Smooth muscle cell of the brain vasculature (primary cell): ENCODE results near the gene PDE4B.

Source experiments
- DNase-seq: peaks from one replicate; pipeline ENCODE4 v3.0.0-alpha.2; 2012; ENCODE audit warnings: low read depth, low spot score

The PDE4B gene

DNA sequence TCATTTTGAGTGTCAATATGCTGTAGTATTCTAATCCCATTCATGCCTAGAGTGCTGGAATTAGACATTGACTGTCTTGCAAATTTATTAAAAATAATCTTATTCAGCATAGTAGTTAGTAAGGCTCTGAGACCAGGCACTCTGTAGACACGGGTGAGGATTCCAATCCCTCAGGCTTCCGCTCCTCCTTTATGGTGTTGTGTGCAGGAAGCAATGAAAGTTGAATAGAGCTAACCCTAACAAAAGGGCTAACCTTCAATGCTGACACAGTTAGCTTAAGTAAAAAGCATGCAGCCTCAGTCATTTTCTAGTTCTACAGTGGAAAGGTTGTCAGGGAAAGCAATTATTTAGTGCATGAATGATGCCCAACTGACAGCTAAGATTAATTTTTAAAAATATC, 541.6 kb downstream of the PDE4B start:
- DNase-seq = no peak

DNA sequence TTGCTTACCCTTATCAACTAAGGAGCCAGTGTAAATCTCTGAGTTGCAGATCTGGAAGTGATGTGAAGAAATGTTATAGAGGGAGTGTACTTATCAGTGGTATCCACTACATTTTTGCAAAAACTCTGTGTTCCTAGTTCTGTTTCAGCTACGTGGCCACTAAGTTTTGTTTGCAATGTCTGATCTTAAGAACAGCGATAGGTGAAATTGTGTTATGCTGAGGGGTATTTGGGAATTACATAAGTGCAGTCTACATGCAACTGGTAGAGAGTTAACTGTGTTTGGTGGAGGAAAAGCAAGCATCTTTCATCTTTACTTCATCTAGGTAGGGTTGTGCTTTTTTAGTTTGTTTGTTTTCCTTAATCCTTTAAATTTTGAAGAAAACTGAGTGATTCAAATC, 542.4 kb downstream of the PDE4B start:
- DNase-seq = no peak

DNA sequence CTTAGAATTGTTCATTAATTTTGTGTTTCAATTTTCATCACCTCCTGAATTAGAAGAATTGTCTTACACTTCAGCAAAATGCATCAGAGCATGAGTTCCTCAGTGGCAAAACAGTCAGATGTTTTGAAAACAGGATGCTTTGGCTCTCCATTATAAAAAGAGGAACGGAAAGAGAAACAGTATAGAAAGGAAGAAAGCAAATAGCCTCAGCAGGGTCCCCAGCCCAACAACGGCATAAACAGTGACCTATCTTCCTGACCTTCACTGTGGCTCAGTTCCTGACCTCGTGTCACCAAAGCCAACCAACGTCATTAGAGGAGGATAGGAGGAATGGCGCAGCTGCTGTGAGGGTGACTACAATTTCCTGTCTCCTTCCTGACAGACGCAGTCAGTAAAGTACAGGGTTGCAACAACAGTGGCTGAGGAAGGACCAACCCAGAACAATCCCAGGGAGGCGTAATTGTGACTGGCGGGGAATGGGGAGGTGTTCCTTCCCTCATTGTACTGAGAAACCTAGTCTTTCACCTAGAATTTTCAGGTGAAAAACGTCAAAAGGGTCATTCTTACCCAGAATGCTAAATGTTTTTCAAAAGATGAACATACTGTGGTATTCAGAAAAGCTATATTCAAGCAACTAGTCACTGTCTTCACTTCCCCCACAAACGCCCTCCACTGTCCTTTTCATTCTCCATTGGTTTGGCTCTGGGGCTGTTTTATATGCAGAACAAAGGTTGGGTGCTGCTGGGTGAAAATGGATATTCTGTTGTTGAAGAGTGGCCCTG, 543.4 kb downstream of the PDE4B start:
- peak; percentile 51 for DNase-seq

DNA sequence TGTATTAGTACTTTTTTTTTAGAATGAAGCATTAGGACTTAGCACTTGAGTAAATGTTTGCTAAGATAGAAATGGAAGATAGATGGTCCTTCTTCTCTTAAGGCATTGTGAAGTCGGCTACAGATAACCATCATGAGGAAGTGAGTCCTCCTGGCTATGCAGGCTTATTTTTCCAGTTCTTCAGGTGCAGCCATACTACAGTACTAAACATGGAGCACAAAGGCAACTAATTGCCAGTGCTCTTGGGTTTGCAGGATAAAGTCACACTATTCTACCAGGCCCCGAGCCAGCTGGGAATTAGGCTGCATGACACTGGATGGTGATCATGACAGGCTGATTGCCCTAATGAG, 543.9 kb downstream of the PDE4B start:
- DNase-seq = no peak

DNA sequence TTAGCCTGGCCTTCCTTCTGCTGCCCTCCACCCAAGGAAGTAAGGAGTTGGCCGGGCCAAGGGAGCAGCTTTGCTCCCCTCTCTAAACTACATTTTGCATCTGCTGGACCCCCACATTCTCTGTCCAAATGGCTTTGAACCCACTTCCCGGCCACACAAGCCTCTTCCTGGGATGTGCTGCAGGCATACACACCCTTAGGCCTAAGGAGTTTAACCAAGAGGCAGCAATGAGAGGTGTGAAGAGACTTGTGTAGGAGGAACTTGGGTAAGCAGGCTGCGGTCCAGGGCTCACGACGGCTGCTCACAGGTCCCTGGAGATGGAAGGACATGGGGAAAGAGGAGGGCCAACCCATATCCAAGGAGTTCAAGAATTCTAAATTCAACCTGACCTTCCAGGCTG, 544.6 kb downstream of the PDE4B start:
- DNase-seq = no peak

DNA sequence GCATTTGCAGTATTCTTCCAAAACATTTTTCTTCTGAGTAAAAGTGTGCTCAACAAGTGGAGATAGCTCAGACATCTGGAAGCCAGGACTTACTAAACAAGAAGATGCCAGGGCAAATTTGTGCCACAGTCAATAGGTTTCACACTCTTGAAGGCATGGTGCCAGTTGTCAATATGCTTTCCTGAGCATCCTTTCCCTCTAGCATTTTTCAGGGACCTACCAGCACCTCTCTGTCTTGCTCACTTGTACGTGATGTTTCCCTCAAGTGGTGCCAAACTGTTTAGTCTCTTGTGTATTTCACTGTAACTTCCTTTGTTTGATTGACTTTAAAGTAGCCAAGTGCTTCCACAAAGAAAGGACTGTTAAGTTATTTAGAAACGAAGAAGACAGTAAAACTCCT, 547.2 kb downstream of the PDE4B start:
- no peak for DNase-seq

DNA sequence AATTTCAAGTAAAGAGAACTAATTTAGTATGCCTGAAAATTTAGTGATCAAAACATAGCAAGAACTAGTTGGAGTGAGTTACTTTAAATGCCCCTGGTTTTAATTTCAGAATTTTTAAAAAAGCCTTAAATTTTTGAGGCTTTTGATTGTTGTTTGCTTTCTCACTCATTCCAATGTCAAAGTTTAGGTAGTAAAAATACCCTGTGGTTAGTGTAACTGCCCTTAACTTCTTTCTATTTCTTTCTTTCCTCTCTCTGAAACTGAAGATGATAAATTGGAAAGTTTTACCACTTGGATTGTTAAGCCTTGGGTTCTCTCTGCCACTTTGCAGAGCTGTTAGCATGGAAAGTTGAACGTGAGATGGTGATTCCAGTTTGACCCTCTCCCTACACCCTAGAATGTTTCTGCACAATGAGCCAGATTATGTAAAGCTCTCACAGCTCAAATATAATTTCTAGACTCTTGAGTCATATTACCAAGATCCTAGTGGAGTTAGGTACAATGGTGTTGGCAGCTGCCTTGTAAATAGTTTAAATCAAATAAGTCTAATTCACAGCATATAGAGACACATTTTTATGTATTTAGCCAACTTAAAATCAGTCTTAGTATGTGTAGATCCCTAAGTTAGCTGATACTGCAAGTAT, 548.9 kb downstream of the PDE4B start:
- DNase-seq = no peak

DNA sequence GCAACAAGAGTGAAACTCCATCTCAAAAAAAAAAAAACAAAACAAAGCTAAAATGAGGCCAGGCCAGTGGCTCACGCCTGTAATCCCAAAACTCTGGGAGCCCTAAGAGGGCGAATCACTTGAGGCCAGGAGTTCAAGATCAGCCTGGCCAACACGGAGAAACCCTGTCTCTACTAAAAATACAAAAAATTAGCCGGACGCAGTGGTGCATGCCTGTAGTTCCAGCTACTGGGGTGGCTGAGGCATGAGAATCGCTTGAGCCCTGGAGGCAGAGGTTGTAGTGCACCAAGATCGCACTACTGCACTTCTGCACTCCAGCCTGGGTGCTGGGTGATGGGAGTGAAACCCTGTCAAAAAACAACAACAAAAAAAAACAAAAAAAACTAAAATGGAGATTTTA, 550.0 kb downstream of the PDE4B start:
- no peak for DNase-seq

DNA sequence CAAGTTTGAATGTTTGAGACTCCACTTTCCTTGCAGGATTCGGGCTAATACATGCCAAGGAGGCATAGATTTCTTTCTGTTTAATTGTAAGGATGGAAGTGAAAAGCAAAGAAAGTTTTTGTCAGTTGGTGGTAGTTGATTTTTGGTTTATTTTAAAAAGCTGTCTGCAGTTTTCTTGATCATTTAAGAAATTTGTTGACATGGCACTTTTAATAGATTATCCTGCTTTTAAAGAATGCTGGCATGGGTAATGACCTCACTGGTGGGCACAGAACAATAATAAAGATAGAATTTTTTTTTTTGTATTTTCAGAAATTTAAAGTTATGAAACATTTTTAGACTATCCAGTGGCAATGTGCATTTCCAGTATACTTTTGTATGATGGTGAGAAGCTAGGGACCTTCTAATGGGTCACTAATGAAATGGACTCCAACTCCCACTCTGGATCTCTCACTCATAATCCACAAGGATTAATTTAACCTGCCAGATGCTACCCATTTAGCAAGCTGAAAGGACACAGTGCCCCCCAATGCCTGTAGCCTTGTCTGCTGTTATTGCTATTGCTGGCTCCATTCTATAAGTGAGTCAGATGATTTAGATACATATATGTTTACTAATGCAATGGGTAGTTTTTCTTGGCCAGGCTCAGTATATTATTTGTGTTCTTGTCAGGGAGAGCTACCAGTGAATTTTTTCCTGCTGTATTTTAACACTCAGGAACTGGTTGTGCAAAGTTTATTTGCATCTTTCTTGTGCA, 551.1 kb downstream of the PDE4B start:
- no peak for DNase-seq

DNA sequence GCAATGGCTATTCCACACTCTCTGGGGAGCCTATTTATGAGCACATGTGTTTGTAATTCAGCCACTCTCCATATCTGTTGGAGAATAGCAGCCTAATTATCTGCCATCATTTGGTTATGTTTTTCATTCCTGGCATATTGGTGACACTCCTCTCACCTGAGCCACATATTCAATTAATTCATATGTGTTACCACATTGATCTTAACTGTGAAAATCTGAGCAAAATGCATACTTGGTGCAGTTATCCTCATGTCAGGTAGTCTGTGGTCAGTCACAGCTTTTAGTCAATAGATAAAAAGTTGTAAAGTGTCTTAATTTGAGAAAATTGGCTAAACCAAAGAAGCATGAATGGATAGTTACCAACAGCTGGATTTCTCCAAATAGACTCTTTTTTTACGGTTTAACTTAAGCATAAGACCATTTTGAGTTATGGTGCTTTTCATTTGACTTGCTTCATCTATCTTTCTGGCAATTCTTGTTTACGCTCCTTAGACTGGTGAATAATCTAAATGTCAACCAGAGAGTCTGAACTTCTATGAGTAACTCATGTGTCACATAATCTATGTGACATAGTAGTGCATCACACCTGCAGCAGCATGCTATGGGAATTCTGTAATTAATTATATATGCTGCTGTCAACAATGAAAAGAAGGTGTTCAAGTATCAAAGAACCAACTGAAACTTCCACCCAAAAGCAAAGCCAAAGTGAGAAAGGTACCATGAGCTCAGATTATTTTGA, 553.5 kb downstream of the PDE4B start:
- DNase-seq = no peak

DNA sequence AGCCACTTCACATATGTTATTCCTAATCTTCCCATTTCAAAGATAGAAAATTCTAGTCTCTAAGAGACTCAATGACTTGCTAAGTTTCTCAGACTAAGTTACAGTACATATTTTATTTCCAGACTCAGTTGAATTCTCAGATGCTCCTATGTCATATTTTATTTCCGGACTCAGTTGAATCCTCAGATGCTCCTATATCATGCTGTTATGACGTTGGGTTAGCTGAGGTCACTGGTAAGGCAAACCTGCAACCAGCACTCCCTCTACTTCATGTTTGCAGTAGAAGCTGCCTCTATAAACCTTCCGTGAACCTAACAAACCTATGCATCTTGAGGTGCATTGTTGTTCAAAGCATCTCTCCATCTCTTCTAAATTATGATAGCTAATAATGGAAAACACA, 554.2 kb downstream of the PDE4B start:
- no peak for DNase-seq

DNA sequence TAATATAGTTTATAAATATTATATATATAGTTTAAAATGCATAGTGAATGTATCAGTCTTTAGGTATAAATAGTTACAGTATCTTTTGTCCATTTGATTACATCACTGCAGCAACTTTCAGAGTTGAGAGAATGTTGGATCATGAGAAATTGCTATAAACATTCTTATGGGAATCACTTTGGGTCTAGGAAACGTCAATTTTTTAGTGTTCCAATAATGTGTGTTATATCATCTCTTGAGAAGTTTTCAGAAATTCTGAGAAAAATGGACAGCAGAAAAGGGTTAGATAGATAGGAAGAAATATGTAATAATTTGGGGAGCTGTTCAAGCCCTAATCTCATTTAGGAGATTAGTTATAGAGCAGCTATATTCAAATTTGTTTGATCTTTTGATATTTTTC, 556.1 kb downstream of the PDE4B start:
- DNase-seq = no peak

DNA sequence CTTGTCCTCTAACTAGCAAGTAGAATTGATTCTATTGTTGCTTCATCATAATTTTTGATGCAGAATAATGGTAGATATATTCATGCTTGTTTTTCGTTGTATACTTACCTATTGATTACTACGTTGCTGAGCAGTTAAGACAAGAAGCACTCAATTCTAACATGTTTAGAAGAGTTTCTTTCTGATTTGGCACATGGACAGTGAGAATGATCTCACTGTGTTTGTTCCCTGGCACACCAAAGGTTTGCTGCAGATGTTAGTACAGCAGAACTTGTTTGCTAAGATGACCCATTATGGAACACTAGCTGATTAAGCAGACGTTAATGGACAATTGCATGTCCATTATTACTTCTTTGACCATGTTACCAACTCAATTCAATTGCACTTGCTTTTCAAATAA, 556.5 kb downstream of the PDE4B start:
- no peak for DNase-seq

DNA sequence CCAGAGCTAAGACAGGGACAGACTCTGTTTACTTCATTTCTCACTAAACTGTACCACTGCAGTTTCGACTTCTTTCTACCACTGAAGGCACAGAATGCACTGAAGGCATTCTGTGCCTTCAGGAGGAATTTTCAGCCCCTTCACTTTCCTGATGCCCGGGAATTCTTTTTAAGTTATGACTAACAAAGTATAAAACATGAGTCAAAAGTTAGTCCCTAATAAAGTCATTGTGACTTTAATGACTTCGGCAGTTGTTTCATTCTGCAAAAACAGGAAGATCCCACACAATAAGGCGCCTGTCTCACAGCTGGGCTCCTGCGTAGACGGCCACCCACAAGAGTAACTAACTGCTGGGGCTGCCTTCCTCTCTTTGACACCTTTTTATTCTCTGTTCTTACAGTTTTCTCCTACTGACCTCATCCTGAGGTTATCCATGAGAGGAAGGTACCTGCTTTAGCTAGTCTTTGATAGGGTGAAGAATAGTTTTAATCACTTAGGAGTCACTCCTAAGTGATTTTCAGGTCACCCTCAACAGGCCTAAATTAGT, 557.4 kb downstream of the PDE4B start:
- DNase-seq = no peak

DNA sequence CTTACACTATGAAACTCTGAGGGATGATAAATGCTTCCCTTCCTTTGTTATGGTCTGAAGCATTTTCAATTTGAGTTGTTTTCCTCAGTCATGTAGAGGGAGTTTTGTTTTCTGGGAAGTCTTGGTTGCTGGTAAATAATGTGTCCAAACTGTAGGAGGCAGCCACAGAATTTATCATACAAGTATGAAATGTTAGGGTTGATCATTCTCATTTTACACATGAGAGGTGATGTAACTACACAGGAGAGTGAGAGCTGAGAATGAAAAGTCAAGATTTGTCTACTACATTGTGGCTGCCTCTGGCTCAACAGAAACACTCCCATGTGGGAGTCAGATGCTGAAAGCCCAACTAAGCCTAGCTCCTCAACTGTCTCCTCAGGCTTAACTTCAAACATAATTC, 558.8 kb downstream of the PDE4B start:
- DNase-seq = no peak

DNA sequence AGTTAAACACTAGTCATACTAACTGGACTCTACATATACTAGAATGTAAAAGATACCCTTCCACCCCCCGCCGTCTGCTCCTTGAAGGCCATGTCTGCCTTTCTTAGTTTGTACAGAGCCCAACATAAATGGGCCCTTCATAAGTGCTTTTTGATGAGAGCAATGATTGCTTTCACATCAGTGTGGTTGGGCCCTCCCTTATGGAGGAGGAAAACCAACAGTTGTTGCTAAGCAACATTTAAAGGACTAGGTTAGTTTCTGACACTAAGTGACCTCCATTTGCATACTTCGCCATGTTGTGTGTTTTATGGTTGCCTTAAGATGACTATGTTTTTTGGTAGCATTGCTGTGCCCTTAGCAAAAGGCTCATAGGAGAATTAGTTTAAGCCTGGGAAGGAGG, 559.2 kb downstream of the PDE4B start:
- no peak for DNase-seq

DNA sequence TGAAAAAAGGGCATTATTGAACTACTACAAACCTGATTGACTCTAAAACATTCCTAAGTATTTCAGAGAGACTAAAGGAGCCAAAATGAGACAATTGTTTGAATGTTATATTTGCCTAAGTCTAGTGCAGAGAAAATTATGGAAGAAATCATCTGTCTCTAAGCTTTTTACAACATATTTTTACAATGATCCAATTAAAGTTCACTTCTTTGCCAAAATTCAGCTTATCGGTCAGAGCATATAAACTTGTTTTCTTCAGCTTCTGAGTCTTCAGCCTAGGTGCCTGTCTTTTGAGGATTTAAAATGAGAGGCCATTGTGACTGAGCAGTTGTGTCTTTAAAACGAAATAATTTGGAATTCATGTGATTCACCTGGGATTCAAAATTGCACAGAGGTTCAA, 560.1 kb downstream of the PDE4B start:
- no peak for DNase-seq

DNA sequence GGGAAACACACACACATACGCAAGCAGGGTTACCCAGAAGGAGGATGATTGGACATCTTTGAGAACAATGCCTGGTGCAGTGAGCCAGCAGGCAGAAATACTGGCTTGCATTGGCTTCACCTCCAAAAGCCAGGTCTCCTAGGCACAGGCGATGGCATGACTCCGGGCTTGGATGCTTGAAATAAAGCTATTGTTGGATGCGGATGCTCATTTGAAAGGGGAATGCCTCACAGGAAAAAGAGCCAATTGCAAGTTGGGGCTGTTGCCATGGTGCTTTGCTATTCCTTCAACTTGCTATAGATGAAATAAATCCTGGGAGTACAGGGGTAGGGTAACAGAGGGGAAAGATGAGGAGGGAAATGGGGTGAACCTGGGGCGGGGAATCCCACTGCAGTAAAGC, 560.6 kb downstream of the PDE4B start:
- no peak for DNase-seq

DNA sequence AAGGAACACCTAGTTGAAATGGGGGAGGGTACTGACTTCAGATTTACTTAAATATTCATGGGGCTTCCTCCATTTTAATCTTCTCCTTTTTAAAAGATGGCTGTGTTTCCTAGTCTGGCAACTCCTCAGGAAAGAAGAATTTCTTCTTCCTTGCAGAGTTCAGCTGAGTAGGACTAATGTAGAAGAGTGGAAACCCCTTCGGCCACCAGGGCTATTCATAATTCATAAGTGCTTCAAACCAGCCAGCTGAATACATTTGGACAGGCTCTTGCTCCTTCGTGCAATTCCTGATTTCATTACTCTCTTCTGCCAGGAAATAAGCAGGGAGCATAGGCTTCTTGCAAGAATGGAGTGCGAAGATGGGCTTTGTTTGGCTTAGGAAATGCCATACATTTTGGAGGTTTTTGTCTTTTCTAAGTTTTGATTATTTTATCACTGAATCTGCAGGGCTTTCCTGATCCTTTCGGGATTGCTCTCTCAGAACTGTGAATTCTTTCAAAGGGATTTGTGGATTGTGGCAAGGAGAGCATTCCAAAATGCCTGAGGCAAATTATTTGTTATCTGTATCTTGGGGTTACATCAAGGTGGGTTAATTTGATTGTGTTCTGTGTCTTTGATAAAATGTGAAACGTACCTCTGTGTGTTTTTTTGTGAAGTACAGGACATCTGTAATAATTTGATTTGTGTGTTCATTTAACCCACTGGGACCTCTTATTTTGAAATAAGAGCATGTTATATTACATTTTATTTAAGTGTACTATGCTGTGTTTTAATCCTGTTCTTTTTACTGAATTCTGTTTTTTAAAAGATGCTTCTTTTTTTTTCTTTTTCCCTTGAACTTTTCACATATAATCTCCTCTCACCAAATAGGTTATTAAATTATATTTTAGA, 561.9 kb downstream of the PDE4B start:
- DNase-seq = no peak

DNA sequence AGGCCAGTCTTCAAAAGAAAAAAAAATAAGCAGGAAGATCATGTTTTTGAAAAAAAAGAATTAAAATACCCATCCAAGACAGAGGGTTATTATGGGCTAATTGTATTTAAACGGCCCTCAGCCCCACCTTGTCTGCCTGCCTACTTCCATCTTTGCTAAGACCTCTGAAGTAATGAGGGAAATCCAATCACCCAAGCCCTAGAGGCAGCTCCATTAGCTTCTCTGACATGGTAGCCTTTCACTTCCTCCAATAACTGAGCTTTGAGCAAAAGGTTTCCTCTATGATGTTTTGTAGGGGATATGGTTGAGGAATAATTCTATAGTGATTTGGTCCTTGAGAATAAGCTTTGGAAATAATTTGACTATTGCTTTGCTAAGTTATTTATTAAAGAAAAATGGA, 563.1 kb downstream of the PDE4B start:
- no peak for DNase-seq

DNA sequence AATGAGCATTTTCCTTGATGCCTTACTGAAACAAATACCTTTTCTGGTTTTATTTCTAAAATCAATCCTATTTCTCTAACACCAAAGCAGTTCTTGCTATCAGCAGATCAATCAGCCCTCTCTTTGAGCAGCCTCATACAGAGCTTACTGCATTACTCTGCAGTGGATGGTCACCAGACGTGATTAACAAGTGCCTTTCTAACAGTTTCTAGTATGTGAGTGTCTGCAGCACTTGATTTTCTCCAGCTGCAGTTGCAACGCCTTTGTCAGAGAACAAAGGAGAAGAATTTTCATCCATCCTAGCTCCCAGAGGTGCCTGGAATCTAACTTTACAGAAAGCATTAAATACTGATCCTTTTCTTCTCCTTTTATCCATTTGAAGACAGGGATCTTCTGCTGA, 563.9 kb downstream of the PDE4B start:
- no peak for DNase-seq
